Retina (tissue), 1 donor: ENCODE results near the gene TNRC6C.

Experiments used
- DNase-seq: peaks from one replicate; pipeline ENCODE4 v3.0.0-alpha.2; 2016

TNRC6C gene

GRCh38 chr17:77957857-77958715, at the start of gene TNRC6C:
Gene TNRC6C (plus strand): TSS chr17:77958703. CDS start chr17:78004207, 45,504 bp downstream.
- peak; percentile 98 for DNase-seq

DNA sequence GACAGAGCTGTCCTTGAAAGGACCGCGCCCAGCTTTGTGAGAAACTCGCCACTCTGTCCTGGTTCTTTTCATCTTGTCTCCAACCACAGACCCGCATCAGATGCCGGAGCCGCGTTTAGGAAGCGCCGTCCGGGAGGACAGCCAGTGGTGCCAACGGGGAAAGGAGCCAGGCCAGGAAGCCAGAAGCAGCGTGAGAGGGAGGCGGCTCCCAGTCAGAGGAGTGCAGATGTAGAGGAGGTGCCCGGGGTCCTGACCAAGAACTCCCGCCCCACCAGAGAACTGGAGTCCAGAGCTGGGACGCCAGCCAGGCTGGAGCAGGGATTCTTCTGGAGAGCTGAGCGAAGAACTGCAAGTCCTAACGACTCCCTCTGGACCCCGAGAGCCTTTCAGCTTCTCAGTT, 49.3 kb upstream of the TNRC6C start:
- DNase-seq = no peak

GRCh38 chr17:77909816-77910215, 48.7 kb upstream of the TNRC6C start:
- DNase-seq = no peak

DNA sequence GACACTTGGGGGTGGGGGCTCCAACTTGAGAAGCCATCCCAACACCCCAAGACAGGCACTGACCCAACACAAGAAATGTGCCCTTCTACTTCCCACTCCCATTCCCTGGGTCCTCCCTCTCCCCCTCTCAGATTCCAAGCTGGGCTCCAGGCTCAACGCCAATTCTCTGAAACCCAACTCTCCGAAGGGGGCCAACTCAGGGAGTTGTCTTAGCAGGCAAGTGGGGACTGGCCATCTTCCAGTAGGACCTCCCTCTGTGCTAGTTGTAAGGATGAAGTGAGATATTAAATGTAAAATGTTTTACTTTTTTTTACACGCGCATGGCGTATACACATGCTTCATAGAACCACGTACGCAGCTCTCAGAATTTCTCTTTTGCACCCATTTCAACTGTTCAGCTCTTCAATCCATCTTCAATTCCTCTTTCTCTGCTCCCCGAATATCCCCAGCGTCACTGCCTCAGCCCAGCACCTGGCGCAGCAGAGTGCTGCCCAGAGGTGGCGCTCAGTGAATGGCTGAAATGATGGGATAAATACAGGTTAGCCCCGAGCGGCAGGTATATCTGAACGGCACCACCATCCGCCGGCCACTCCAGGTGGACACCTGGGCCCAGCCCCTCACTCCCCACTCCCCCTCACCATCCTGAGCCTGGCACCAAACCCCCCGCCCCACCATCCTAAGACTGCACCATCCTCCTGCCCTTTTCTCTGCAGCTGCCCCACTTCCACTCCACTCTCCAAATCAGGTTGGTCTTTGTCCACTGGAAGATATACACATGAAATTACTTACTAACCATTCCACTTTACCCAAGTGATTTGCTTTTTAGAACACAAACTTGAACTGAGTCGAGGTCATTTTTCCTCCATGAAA, 43.9 kb upstream of the TNRC6C start:
- DNase-seq = no peak

- DNase-seq = no peak
Observed at GRCh38 chr17:77915594-77916021, 42.9 kb upstream of the TNRC6C start.

DNA sequence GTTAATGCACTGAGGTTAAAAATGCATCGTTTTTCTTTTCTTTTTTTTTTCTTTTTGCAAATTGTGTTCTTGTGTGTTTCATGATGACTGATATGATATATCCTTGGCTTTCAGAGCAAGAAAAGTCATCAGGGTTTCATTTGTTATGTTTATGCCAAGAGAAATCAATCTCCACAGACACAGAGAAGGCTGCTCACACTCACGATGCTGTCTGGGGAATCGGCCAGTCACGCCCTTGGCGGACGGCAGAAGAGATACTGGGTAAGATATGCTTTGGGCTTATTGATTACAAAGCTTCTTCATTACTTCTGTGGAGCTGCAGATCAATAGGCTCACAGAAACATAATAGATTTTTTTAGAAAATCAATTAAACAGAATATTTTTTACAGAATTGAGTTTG, 42.2 kb upstream of the TNRC6C start:
- DNase-seq = no peak

GRCh38 chr17:77916703-77917481, 41.6 kb upstream of the TNRC6C start:
- DNase-seq = peak; percentile 44

DNA sequence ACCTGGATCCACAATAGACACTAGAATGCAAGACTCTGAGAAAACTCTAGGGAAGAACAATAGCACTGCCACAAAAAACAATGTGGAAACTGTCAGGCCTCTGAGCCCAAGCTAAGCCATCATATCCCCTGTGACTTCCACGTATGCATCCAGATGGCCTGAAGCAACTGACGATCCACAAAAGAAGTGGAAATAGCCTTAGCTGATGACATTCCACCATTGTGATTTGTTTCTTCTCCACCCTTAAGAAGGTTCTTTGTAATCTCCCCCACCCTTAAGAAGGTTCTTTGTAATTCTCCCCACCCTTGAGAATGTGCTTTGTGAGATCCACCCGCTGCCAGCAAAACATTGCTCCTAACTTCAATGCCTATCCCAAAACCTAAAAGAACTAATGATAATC, 39.2 kb upstream of the TNRC6C start:
- no peak for DNase-seq

- DNase-seq = no peak
Observed at GRCh38 chr17:77923135-77923534, 35.4 kb upstream of the TNRC6C start.

DNA sequence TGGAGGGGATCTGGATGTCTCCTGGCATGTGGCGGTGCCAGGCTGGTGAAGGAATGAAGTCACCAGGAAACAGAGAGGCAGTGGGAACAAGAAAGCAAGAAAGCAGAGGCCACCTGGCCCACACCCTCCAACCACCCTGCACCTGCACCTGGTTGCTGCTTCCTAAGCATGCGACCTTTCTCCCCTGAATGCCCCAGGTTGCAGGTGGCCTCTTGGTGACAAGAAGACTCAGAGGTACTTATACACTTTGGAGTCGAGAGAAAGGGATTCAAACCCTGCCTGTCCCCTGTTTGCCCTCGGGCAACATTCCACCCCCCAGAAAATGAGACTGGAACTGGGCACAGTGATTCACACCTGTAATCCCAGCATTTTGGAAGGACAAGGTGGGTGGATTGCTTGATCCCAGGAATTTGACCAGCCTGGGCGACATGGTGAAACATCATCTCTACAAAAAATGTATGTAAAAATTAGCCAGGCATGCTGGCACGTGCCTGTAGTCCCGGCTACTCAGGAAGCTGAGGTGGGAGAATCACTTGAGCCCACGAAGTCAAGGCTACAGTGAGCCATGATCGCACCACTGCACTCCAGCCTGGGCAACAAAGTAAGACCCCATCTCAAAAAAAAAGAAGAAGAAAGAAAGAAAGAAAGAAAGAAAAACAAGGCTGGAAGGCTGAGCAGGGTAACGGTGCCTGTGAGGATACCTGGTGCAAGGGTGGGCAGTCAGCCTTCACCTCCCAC, 34.6 kb upstream of the TNRC6C start:
- no peak for DNase-seq

DNA sequence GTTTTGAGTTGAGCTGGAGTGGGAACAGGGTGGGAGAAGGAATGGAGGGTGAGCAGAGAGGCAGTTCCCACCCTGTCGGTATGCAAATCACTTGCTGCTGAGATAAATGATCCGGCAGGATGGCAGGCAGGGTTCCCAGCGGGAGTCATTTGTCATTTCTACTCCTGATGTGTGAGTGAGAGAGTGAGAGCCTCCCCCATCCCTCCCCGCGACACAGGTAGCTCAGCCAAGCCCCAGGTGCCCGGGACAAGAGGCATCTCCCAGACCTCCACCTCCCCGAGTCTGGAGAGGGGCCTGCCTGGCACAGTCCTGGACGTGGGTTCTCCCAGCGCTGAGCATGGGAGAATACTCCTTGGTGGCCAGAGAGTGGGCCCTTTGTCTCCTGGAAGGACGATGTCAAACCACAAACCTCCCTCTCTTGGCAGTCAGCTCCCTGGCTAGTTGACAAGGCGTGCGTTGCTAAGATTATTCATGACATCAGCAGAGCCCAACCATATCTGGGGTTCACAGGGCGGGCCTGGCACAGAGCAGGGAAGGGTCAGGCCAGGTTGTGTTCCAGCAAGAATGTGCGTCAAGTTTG, 33.7 kb upstream of the TNRC6C start:
- no peak for DNase-seq

DNA sequence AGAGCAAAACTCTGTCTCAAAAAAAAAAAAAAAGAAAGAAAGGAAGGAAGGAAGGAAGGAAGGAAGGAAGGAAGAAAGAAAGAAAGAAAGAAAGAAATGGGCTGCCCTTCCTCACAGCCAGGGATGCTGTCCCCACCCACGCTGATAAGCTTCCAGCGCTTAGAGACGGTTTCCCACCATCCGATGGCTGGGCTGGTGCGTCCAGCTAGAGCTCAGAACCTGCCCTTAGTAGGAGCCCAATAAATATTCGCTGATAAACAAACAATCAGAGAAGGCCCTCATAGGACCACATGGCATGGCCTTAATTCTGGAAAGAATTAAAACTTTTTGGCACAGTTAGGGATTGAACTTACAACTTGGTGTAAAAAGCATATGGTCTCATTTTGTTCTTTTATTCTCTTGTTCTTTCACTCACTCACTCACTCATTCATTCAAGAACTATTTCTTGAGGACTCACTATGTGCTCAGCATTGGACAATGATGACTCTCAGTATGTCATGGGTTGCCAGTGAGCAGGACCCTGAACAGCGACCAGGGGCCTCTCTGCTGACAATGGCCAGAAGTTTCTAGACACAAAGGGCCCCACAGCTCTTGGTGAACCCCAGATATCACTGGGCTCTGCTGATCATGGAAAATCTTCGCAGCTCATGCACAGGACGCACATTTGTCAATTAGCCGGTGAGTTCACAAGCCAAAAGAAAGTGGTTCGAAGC, 32.5 kb upstream of the TNRC6C start:
- DNase-seq = no peak

GRCh38 chr17:77926981-77927380, 31.5 kb upstream of the TNRC6C start:
- DNase-seq = no peak

DNA sequence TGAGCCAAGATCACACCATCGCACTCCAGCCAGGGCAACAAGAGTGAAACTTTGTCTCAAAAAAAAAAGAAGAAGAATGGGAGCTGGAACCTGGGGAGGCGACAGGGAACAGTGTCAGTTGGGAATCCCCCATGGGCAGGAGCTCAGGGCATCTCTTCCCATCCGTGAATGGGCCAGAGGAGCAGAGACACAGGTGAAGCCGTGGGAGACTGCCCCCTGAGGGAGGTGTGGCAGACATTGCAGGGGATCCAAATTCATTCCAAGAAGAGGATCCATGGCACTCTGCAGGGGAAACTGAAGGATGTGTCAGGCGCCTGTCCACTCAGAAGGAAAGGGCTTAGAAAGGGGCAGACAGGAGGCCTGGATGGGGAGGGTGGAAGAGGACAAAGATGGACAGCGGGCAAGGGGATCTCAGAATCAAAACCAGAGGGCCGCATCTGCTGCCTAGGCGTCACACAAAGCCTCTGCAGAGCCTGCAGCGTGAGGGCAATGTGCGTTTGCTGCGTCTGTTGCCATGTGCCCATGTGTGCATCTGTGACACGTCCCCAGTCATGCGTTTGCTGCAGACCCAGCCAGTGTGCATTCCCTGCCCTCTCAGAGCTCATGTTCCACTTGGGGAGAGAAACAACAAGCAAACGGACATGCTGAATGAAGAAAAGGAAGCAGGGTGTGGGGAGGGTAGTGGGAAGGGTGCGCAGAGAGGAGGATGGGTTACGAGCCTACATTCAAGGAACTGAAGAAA, 30.6 kb upstream of the TNRC6C start:
- peak; percentile 52 for DNase-seq

DNA sequence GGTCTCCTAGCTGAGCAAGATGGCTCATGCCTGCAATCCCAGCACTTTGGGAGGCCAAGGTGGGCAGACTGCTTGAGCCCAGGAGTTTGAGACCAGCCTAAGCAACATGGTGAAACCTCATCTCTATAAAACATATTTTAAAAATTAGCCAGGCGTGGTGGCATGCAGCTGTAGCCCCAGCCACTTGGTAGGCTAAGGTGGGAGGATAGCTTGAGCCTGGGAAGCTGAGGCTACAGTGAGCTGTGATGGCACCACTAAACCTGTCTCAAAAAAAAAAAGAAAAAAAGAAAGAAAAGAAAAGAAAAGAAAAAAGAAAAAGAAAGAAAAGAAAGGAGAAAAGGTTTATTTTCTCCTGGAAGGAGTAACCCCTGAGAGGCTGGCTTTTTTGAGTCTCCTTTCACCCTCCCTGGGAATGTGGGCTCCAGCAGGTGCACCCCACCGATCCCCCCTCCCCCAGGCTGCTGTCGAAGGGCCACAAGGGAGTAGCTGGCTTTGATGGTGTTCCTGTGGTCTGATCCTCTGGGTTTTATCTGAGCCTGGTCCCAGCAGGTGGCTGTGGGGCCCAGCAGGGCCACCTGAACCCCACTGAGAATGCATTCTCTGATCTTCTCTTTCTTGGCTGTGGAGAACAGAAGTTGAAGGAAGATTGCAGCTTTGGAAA, 29.9 kb upstream of the TNRC6C start:
- DNase-seq = no peak

DNA sequence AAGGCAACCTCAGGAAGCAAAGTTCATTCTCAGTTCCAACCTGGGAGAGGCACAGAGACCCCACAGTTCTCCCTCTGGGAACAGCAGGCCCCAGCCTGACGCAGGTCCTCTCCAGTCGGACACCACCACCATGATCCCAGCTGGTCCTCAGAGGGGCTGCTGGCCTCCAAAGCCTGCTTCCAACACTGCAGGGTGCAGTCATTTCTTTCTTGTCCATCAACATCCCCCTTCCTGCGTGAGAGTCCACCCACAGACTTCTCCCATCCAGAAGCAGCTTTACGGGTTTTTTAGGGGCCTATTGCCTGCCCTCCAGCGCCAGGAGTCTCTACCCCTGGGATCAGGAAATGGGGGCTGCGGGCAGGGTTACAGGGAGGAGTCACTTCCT, 29.3 kb upstream of the TNRC6C start:
- DNase-seq = no peak

DNA sequence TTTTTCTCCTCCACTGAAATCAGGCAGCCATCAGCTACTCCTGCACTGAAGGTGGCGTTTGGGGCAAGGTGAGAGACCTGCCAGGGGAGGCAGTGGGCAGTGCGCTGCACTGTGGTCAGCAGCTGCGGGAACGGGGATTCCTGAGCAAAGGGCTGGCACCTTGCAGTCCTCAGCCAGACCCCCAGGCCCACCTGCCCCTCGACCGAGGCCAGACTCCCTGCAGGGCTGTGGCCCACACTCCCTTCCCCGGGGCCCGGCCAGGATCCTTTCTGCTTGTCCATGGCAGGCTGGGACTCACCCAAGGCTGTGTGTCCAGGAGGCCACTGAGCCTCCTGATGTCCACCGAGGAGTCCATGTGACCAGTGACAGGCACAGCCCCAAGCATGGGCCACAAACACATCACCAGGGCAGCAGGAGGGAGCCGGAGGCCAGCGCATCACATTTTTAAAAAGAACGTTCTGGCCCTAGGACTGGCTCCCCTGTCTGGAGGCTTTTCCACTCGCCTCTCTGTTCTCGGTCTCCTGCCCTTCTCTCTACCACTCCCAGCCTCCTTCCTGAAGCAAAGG, 28.5 kb upstream of the TNRC6C start:
- DNase-seq = no peak

DNA sequence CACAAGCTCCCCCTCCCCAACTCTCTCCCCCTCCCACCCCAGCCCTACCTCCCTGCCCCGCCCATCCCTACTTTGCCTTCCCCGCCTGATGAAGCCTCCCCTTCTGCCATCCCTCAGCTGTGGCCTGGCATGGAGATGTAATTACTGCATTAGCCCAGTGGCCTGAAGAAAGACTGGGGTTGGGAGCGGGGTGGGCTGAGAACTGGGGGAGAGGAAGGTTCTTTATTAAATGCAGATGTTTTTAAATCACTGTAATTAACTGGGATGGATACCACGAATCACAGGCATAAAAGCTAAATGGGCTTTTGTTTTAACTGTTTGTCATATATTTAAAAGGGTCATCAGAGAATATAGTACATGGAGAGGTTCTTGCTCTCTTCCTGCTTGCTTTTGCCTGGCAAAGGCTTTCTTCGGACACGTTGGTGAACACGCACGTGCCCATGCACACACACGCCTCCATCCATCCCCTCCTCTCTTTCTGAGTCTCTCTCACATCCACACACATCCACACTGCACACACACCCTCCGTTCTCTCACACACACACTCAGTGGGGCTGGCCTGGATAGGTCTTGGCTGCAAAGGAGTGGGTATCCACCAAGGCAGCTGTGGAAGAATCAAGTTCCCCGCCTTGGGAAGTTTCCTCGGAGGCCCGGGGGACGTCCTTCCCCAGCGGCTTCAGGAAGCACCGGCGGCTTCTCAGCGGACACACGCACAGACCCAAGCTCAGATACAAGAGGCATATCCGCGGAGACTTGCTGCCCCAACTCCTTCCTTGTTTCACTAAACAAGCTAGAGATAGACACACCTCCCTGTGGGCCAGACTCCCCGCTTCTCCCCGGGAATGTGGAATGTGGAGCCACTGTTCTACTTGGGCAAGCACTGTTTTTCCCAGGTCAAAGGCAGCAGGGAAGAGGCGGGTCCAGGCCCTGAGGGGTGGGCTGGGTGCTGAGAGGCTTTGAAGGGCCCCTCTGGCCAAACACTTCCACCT, 27.4 kb upstream of the TNRC6C start:
- peak; percentile 66 for DNase-seq
